Uterus (tissue), 4 donors: ENCODE measurements around the gene FOXK1. TPM values are rescaled to one million over a fixed set of nuclear protein-coding genes. Genes with fewer than 3 reads are reported as not detected.
A peak's percentile ranks its signal among the peaks of the same experiment; 100 is the strongest.

Experiments used
- DNase-seq, 2 donors: peaks; one replicate each; pipeline ENCODE4 v3.0.0-alpha.2; 2019 to 2020
- H3K27ac ChIP-seq, 2 donors: fragments of 200-600 bp; sonication (generic); 1 replicate in 1 of 2; 2 replicates in 1 of 2; pipeline ENCODE4 v1.5.1; 2016 to 2018
- H3K27me3 ChIP-seq, 2 donors: fragments of 200-600 bp; sonication (generic); one replicate each; pipeline ENCODE4 v1.5.1; 2018 to 2019; ENCODE audit warnings: control low read depth in 1 of 2
- H3K36me3 ChIP-seq, 2 donors: fragments of 200-600 bp; sonication (generic); one replicate each; pipeline ENCODE4 v1.5.1; 2019; ENCODE audit warnings: control low read depth in 1 of 2
- H3K4me1 ChIP-seq, 2 donors: fragments of 200-600 bp; sonication (generic); one replicate each; pipeline ENCODE4 v1.5.1; 2018 to 2019; ENCODE audit warnings: control low read depth in 1 of 2
- H3K4me3 ChIP-seq, 2 donors: fragments of 200-600 bp; sonication (generic); 1 replicate in 1 of 2; 2 replicates in 1 of 2; pipeline ENCODE4 v1.5.1; 2018 to 2019; ENCODE audit warnings: mild to moderate bottlenecking in 1 of 2
- H3K9me3 ChIP-seq, 2 donors: fragments of 200-600 bp; sonication (generic); one replicate each; pipeline ENCODE4 v1.5.1; 2019; ENCODE audit warnings: control low read depth in 1 of 2
- CTCF ChIP-seq, 4 experiments: fragments of 200-600 bp in 2 of 4; fragments of 450-650 bp in 2 of 4; sonication (generic) in 2 of 4; IDR thresholded peaks; one replicate each; pipeline ENCODE4 v1.5.1; 2016 to 2019; ENCODE audit warnings: antibody characterized with exemption in 4 of 4, mild to moderate bottlenecking in 2 of 4, moderate library complexity in 1 of 4
- POLR2A ChIP-seq, 2 donors: fragments of 450-650 bp; IDR thresholded peaks; one replicate each; pipeline ENCODE4 v1.6.1; 2016; ENCODE audit warnings: antibody characterized with exemption in 2 of 2, mild to moderate bottlenecking in 1 of 2, moderate library complexity in 1 of 2
- intact Hi-C: fragments of 100-400 bp; cut with DNase I; formaldehyde crosslinking; loops from one replicate; pipeline ENCODE4 v1.15.1; 2023; ENCODE audit warnings: low total_unique reads
- microRNA-seq: library from miRNA; unstranded; fragments of <30 nt; microRNA quantifications from one replicate; pipeline ENCODE4, GENCODE V29; 2016; ENCODE audit warnings: borderline microRNAs expressed, borderline replicate concordance
- small RNA-seq: library from RNA; depleted of rRNA; stranded (forward); fragments of <200 nt; gene quantifications from one replicate; pipeline ENCODE3, GENCODE V24; 2016
- total RNA-seq, 4 donors: library from RNA; depleted of rRNA in 3 of 4; stranded (reverse); fragments of >200 nt in 3 of 4; gene quantifications; one replicate each; pipeline versions ENCODE4 v1.1.0 to v1.2.4, GENCODE V29; 2014 to 2023
- donor health status: DM: yes; HTN: yes; CAD: no.

FOXK1 gene
- total RNA-seq, 4 donors from 2014 or later: 9.0 to 64.1 (median 21.5) TPM

- Histone ChIP-seq H3K27me3 (no peaks in the 10 kb centered on the region), H3K27ac (peak overlapping the region in 1 of 2 donors; percentile 11), H3K36me3 (no peaks in the 10 kb centered on the region), H3K4me3 (no peak overlapping the region), H3K9me3 (no peaks in the 10 kb centered on the region), H3K4me1 (no peaks in the 10 kb centered on the region)
- intact Hi-C loops: no loop called here
- no peak for TF ChIP-seq POLR2A (IDR thresholded peaks at IDR 0.05)
- TF ChIP-seq CTCF (IDR thresholded peaks at IDR 0.05): no peak
- peak in 1 of 2 donors; percentile 47 for DNase-seq
Observed at GRCh38 chr7:4818000-4818794, 136.1 kb downstream of the FOXK1 start.

- Histone ChIP-seq H3K27ac (peak overlapping the region; percentile 13 to 18), H3K36me3 (no peaks in the 10 kb centered on the region), H3K27me3 (no peaks in the 10 kb centered on the region), H3K4me1 (no peaks in the 10 kb centered on the region), H3K9me3 (no peaks in the 10 kb centered on the region), H3K4me3 (no peak overlapping the region)
- DNase-seq: no peak
- TF ChIP-seq CTCF (IDR thresholded peaks at IDR 0.05): no peak
- no peak for TF ChIP-seq POLR2A (IDR thresholded peaks at IDR 0.05)
- intact Hi-C loops: no loop called here
Observed at GRCh38 chr7:4819560-4820404, 137.7 kb downstream of the FOXK1 start.

- H3K4me1 ChIP-seq: no peaks in the 10 kb centered on the region
- DNase-seq: no peak
- no peaks in the 10 kb centered on the region for H3K9me3 ChIP-seq
- peak overlapping the region; percentile 13 to 18 for H3K27ac ChIP-seq
- H3K4me3 ChIP-seq: no peak overlapping the region
- H3K27me3 ChIP-seq: no peaks in the 10 kb centered on the region
- H3K36me3 ChIP-seq: no peaks in the 10 kb centered on the region
- intact Hi-C loops: no loop called here
- TF ChIP-seq CTCF (IDR thresholded peaks at IDR 0.05): no peak
- no peak for TF ChIP-seq POLR2A (IDR thresholded peaks at IDR 0.05)
Observed at GRCh38 chr7:4820405-4820966, 138.4 kb downstream of the FOXK1 start.

Small RNAs within 50 kb of the gene (microRNA-seq; reads per million reads assigned to microRNA genes)
- not detected for gene MIR4656

Small RNAs within 50 kb of the gene (small RNA-seq; reads per million reads assigned to genes)
- gene MIR4656 (not detected), gene RF00019 (not detected)

Other genes starting within 250 kb of the FOXK1 start
- 10 to 100 TPM; 12.9 to 40.2 (median 14.6) TPM for gene AP5Z1, start 93.3 kb downstream of the FOXK1 start, total RNA-seq
- gene PAPOLB, start 179.7 kb downstream of the FOXK1 start, total RNA-seq: 1 to 10 TPM in 1 of 4 donors, under 1 TPM in 2, not detected in 1; 0.24 to 1.6 (median 0.29) TPM
- 10 to 100 TPM in 1 of 4 donors, 1 to 10 TPM in 3; 1.0 to 10.1 (median 6.6) TPM for gene RADIL, start 201.4 kb downstream of the FOXK1 start, total RNA-seq